Keratinocyte (primary cell): ENCODE data around the gene CNKSR3. TPM values are rescaled to one million over a fixed set of nuclear protein-coding genes. Genes with fewer than 3 reads are reported as not detected.

Source experiments
- DNase-seq: peaks from one replicate; pipeline ENCODE4 v3.0.0-alpha.2; 2011; ENCODE audit warnings: low read depth, missing footprints, low spot score
- FAIRE-seq: peaks from 2 replicates; lab custom pipeline; 2011; peaks lifted over from hg19 to GRCh38; lab: Jason Lieb, UNC
- H2AFZ ChIP-seq: 2 replicates; pipeline ENCODE4 v1.6.0; 2012; ENCODE audit warnings: low read length, control low read depth, inconsistent platforms; ENCODE audit not compliant: control insufficient read depth
- H3K27ac ChIP-seq: 2 replicates; pipeline ENCODE4 v1.5.1; 2011; ENCODE audit warnings: low read length; ENCODE audit not compliant: control insufficient read depth, insufficient read depth
- H3K27me3 ChIP-seq: 3 replicates; pipeline ENCODE4 v1.6.0; 2011; ENCODE audit warnings: low read length; ENCODE audit not compliant: control insufficient read depth, insufficient read depth; ENCODE audit errors: extremely low read depth
- H3K36me3 ChIP-seq, 2 experiments: 2 replicates in 1 of 2; 3 replicates in 1 of 2; pipeline ENCODE4 v1.5.1; 2011; ENCODE audit warnings: low read length in 2 of 2, mild to moderate bottlenecking in 1 of 2; ENCODE audit not compliant: control insufficient read depth in 2 of 2, insufficient read depth in 2 of 2; ENCODE audit errors: extremely low read depth in 1 of 2
- H3K4me1 ChIP-seq: 3 replicates; pipeline ENCODE4 v1.5.1; 2011; ENCODE audit warnings: low read length; ENCODE audit not compliant: control insufficient read depth, insufficient read depth; ENCODE audit errors: extremely low read depth
- H3K4me2 ChIP-seq: 3 replicates; pipeline ENCODE4 v1.6.0; 2011; ENCODE audit warnings: low read depth, low read length; ENCODE audit not compliant: control insufficient read depth, insufficient read depth; ENCODE audit errors: extremely low read depth
- H3K4me3 ChIP-seq, 3 experiments: fragments of 200-600 bp in 1 of 3; sonication (generic) in 1 of 3; 2 replicates in 2 of 3; 3 replicates in 1 of 3; pipeline ENCODE4 v1.5.1; 2011 to 2016; ENCODE audit warnings: low read length in 3 of 3, mild to moderate bottlenecking in 3 of 3, control low read depth in 2 of 3, inconsistent platforms in 1 of 3, low read depth in 1 of 3, mixed read lengths in 1 of 3, mixed run types in 1 of 3, moderate library complexity in 1 of 3; ENCODE audit not compliant: control insufficient read depth in 2 of 3, insufficient read depth in 2 of 3; ENCODE audit errors: extremely low read depth in 1 of 3
- H3K79me2 ChIP-seq: 2 replicates; pipeline ENCODE4 v1.6.0; 2012; ENCODE audit warnings: low read length; ENCODE audit not compliant: control insufficient read depth, insufficient read depth
- H3K9ac ChIP-seq: 3 replicates; pipeline ENCODE4 v1.6.0; 2011; ENCODE audit warnings: low read length; ENCODE audit not compliant: control insufficient read depth, insufficient read depth; ENCODE audit errors: extremely low read depth
- H3K9me1 ChIP-seq: 3 replicates; pipeline ENCODE4 v1.6.0; 2011; ENCODE audit warnings: low read length; ENCODE audit not compliant: control insufficient read depth, insufficient read depth; ENCODE audit errors: extremely low read depth
- H3K9me3 ChIP-seq: 2 replicates; pipeline ENCODE4 v1.5.1; 2012; ENCODE audit warnings: low read depth, low read length; ENCODE audit not compliant: control insufficient read depth
- H4K20me1 ChIP-seq: 3 replicates; pipeline ENCODE4 v1.6.0; 2011; ENCODE audit warnings: low read length; ENCODE audit not compliant: control insufficient read depth, insufficient read depth; ENCODE audit errors: extremely low read depth
- EZH2 ChIP-seq: IDR thresholded peaks from one replicate; pipeline ENCODE4 v1.6.1; 2012; ENCODE audit warnings: inconsistent platforms, mild to moderate bottlenecking, low read length, moderate library complexity
- dilution Hi-C: fragments of 300-500 bp; cut with MboI; formaldehyde crosslinking; loops from one replicate; pipeline ENCODE4 v1.7.0; 2020; ENCODE audit warnings: low sequenced_read_pairs; ENCODE audit not compliant: extremely low pct_ligation_motif_present
- polyA plus RNA-seq, 5 experiments: library from polyadenylated mRNA; depleted of rRNA in 3 of 5; stranded (reverse) in 3 of 5; stranded (forward) in 1 of 5; unstranded in 1 of 5; fragments of >200 nt; gene quantifications; 1 replicate in 1 of 5; 2 replicates in 3 of 5; 3 replicates in 1 of 5; pipeline versions ENCODE4 v1.2.1 to v1.2.3, GENCODE V29; 2011 to 2012; ENCODE audit warnings: missing spikeins in 2 of 5, low read depth in 1 of 5, low replicate concordance in 1 of 5
- small RNA-seq, 3 experiments: library from RNA; depleted of rRNA; stranded (forward); fragments of <200 nt; gene quantifications; one replicate each; pipeline ENCODE3, GENCODE V24; 2012; ENCODE audit warnings: low read depth in 3 of 3, low replicate concordance in 1 of 3; ENCODE audit not compliant: insufficient read length in 3 of 3
- TF ChIP-seq, protein P1 (sequence below), 3 experiments: IDR thresholded peaks in 1 of 3; conservative IDR thresholded peaks in 1 of 3; optimal IDR thresholded peaks in 1 of 3; 2 replicates in 2 of 3; 3 replicates in 1 of 3; pipeline versions ENCODE3 to v1.5.1; 2011; ENCODE audit warnings: low read length in 3 of 3, mild to moderate bottlenecking in 3 of 3, moderate library complexity in 2 of 3, control low read depth in 1 of 3, inconsistent platforms in 1 of 3; ENCODE audit not compliant: insufficient read depth in 2 of 3; ENCODE audit errors: extremely low read depth in 1 of 3

Gene CNKSR3
- polyA plus RNA-seq, 1 donor (not counting 4 experiments of a cell fraction or from before 2014, with no cell fraction given): 2.0 TPM

DNA sequence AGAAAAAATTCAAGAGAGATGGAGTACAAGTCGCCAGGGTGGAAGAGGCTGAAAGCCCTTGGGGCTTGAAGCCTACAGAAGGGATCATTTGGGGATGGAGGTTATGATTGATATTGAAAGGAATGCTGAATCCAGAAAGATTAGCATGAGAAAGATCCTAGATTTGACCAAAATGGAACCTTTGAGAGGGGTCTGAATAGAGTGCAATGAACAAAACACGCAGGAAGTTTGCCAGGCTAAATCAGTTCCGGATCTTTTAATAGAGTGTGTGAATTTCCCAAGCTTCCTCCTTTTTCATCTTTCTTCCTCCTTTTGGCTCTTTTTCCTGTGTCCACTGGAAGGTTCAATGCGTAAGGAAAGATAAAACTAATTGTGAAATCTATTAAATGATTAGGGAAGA is 169.1 kb downstream of the CNKSR3 start:
- Histone ChIP-seq H2AFZ (no peak overlapping the region), H3K36me3 (no peaks in the 10 kb centered on the region), H3K27ac (no peak overlapping the region), H3K9me3 (no peaks in the 10 kb centered on the region), H3K4me2 (no peak overlapping the region), H4K20me1 (no peaks in the 10 kb centered on the region), H3K27me3 (no peaks in the 10 kb centered on the region), H3K9ac (no peak overlapping the region), H3K9me1 (no peaks in the 10 kb centered on the region), H3K4me3 (no peak overlapping the region), H3K79me2 (no peaks in the 10 kb centered on the region), H3K4me1 (peaks cover 15% of the 10 kb centered on the region)
- TF ChIP-seq, protein P1, sequence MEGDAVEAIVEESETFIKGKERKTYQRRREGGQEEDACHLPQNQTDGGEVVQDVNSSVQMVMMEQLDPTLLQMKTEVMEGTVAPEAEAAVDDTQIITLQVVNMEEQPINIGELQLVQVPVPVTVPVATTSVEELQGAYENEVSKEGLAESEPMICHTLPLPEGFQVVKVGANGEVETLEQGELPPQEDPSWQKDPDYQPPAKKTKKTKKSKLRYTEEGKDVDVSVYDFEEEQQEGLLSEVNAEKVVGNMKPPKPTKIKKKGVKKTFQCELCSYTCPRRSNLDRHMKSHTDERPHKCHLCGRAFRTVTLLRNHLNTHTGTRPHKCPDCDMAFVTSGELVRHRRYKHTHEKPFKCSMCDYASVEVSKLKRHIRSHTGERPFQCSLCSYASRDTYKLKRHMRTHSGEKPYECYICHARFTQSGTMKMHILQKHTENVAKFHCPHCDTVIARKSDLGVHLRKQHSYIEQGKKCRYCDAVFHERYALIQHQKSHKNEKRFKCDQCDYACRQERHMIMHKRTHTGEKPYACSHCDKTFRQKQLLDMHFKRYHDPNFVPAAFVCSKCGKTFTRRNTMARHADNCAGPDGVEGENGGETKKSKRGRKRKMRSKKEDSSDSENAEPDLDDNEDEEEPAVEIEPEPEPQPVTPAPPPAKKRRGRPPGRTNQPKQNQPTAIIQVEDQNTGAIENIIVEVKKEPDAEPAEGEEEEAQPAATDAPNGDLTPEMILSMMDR (optimal IDR thresholded peaks at IDR 0.05 in 1 of 3, IDR thresholded peaks at IDR 0.05 in 1 of 3, conservative IDR thresholded peaks at IDR 0.05 in 1 of 3; ENCODE audit: extremely low read depth in 1 of 3, insufficient read depth in 2 of 3, low read length in 3 of 3): no peak
- TF ChIP-seq EZH2: no peak
- DNase-seq: no peak
- dilution Hi-C loops: loop anchor here (25.0 kb wide), 1 partner anchor 179 kb away; no protein-coding TSS in a partner anchor
- FAIRE-seq: no peak

Small RNAs within 50 kb of the gene (small RNA-seq; reads per million reads assigned to genes)
- gene AL357075.2: 0 reads per million in 3 experiments

Other genes starting within 250 kb of the CNKSR3 start
- 0.03 to 0.26 TPM (median 0.21 TPM) in 3 replicates for gene IPCEF1, start 153.9 kb downstream of the CNKSR3 start, polyA plus RNA-seq
- 8.6 to 24.3 TPM (median 19.1 TPM) in 3 replicates for gene SCAF8, start 222.7 kb upstream of the CNKSR3 start, polyA plus RNA-seq